ENCODE data around the gene DDHD1.

The DDHD1 gene

DNA sequence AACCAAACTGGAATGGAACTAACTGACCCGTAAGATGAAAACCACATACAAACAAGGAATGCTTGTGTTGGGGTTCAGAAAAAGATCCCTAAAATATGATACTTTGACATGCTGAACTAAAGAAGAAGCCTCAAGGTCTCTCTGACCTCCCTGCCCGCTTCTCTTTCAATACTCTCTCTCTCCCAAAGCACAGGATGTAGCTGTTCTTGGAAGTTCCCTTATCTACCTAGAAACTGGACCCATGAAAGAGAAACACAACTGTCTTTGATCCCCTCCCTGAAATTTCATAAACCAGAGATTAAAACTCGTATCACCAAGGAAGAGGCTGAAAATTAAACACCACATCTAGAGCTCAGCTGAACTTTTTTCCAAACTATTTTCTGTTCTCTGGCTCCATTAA is 125.6 kb downstream of the DDHD1 start:
- no peak for DNase-seq

GRCh38 chr14:53027041-53027440 is 126.1 kb downstream of the DDHD1 start:
- no peak for DNase-seq

GRCh38 chr14:53023325-53023724 is 129.8 kb downstream of the DDHD1 start:
- no peak for DNase-seq

DNA sequence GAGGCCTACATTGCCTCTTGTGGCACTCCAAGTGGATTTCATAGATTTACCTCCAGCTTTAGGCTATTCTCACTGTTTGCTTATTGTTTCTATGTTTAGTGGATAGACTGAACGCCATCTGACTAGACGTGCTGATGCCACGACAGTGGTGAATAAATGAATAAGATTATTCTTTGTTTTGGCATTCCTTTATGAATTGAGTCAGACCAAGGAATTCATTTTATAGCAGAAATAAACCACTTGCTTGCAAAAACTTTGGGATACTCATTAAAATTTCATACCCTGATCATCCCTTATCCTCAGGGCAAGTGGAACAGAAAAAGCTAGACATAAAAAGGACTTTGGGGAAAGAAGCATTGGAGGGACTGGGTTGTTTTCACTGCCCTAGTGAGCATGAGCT is 130.5 kb downstream of the DDHD1 start:
- no peak for DNase-seq

GRCh38 chr14:53020193-53020932 is 132.8 kb downstream of the DDHD1 start:
- no peak for DNase-seq

GRCh38 chr14:53019406-53019805 is 133.7 kb downstream of the DDHD1 start:
- no peak for DNase-seq

DNA sequence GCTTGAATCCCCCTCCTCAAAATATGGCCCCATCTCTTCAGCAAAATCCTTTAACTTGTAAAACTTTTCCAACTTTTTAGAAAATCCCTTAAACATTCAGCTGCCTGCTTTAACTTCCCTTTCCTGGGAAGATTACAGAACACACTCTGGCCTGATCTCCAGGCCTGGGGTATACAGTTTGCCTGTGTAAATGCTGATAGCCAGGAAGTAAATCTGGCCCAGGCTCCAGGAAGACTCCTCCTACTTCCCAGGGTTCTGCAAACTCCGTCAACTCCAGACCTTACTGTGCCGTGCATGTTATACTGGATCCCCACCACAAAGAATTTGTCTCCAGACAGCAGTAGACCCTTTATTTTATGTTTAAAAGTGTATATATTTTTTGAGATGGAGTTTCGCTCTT is 135.3 kb downstream of the DDHD1 start:
- no peak for DNase-seq

GRCh38 chr14:53016919-53017318 is 136.2 kb downstream of the DDHD1 start:
- DNase-seq: no peak

DNA sequence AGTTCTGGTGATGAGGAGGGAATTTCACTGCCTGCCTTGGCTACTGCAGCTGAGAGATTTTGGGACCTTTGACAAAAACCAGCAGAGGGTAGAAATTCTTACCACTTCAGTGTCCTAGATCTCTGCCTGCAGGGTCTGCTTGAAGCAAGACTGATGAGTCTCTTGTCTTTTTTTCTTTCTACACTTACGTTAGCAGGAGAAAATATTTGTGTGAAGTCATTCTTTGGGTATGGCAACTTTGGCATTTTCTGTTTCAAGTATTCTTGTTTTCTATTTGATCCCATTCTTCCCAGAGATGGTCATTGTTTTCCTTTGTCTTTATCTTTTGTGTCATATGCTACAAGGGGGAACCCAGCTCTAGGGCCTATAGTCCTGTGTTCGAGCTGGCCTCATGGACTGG is 136.6 kb downstream of the DDHD1 start:
- DNase-seq: no peak

DNA sequence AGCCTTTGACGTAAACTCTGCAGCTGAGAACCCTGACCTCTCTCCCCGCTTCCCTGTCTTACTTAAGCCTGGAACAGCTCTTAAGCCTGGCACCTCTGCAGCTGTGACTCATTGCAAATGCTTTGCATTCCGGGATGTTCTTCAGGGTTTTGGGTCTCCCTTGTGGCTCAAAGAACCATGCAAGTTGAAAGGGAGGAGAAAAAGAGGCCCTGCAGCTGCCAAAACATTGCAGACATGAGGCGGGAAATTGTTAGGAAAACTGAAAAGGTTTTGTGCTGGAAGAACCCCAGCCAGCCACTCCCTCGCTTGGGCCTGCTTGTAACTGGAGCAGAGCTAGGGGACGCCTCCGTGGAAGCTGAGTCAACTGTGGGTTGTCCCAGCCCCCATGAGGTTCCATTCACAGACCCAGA is 142.1 kb downstream of the DDHD1 start:
- DNase-seq: no peak

DNA sequence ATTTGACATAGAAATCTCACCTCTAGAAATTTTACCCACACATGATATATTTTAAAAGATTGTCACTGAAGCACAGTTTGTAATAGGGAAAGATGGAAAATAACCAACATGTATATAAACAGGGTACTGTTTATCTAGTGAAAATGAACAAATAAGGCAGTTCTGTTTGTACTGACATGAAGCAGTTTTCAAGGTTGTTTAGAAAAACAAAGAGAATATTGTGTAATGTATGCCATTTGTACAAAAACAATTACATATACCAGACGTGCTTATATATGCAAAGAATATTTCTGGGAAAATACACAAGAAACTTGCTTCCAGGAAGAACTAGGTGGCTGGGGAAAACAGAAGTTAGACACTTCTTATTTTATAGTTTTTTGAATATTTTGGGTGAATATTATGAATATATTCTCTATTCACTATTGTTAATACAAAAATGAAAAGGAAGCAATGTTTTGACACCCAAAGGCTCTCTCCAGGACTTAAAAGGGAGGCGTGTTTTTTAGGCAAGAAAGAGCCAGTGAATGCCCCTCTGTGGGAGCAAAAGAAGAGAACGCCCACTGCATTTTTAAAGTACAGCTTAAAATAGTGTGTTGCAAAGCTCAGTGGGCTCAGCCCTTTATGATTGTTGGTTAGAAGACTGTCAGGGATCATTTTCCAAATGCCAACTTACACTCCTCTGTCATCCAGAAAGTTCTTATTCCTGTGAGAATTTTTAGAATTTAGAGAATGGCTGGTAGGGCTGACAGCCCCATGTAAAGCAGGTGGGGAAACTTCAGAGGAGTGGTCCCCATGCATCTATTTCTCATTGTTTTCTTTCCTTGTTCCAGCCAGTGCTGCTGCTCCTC is 142.7 kb downstream of the DDHD1 start:
- no peak for DNase-seq

DNA sequence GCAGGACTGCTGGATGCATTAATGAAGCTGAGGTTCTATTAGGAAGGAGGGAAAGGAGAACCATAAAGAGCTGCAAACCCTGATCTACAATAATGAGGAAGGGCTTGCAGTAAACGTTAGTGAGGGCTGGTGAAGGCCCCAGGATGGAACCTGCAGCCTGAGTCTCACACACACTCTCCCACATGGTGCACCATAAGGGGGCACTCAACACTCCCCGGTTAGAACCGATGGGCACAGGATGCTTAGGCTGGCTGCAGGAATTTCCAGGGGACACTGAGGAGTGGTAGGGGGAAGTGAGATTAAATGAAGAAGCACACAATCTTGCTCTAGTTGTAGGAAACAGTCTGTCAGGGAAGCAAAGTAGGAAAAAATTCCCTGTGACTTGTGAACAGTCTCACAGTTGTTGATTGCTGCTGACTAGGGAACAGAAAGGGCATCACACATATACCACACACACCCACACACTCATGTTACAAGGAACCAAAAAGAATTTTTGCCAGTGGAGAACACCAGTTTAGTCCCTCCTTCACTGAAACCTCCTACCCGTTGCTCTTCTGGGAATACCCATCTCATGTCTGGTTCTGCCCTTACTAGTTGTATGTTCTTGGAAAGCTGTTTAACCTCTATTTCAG is 146.1 kb downstream of the DDHD1 start:
- DNase-seq: no peak

GRCh38 chr14:53004976-53005375 is 148.1 kb downstream of the DDHD1 start:
- DNase-seq: no peak

- no peak for DNase-seq
Measured at GRCh38 chr14:53003776-53004175, 149.3 kb downstream of the DDHD1 start.

GRCh38 chr14:53002576-53002975 is 150.5 kb downstream of the DDHD1 start:
- no peak for DNase-seq

DNA sequence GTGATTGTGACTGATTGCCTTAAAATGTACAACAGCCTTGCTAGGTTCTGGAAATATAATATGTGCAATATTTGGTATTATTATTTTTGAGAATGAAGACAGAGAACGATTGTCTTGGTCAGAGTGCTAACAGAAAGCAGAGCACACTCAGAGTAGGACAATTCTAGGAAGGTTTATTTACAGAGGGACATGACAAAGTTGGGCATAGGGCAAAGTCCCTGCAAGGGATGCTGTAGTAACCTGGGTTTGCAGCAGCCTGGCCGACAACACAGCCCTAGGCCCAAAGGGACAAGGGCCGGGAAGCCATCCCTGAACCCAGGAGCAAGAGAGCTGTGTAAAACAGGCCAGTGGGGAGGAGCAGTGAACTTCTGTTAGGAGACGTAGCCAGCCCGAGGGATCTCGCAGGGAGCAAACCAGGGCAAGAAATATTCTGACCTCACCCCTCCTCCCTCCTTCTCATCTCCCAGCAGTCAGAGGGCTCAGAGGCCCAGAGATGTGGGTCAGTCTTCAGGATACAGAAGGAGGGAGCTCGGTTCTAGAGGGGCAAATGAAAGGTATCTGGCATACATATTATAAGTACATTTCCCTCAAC is 151.2 kb downstream of the DDHD1 start:
- no peak for DNase-seq

DNA sequence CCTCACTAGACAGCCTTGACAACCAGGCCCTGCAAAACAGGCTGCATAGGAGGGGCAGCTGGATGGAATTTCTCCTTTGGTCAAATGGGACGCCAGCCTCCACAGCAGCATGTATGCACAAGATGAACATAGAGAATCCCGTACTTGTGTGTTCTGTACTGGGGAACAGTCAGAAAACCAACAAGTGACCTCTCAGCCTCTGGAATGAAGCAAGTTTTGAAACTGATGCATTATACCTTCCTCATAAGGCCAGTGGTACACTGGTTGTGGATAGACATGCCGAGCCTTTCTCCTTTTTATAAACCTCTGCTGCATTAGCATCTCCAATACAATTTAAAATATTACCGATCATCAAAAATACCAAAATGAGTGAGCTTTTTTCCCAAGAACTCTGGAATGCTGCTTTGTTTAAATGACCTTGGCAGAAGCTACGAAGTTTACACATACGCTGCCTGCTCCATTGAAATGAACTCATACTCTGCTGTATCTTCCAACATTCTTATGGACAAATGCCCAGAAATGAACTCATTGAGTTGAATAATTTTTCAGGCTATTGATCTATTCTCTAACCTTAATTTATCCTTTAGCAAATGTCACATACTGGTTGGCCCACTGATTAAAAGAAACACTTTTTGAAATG is 154.6 kb downstream of the DDHD1 start:
- DNase-seq: no peak

DNA sequence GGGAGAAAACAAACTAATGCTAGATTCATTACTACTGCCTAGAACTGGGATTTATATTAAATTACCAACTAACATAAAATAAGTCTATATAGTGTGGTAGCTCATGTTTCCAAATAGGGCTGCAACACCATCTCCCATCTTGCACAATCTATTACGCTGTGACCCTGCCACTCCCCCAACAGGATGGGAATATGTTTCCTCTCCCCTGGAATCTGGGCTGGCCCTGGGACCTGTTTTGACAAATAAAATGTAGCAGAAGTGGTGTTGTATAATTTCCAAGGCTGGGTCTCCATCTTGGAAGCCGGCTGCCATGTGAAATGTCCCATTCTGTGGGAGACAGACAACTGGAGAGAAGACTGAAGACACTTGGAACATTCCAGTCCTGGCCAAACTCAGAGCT is 156.6 kb downstream of the DDHD1 start:
- DNase-seq: no peak

- DNase-seq: no peak
Measured at GRCh38 chr14:52995998-52996397, 157.1 kb downstream of the DDHD1 start.

GRCh38 chr14:52992236-52992870 is 160.8 kb downstream of the DDHD1 start:
- no peak for DNase-seq

- DNase-seq: no peak
Measured at GRCh38 chr14:52988139-52988538, 165.0 kb downstream of the DDHD1 start.

GRCh38 chr14:52987514-52987913 is 165.6 kb downstream of the DDHD1 start:
- peak; percentile 26 for DNase-seq
